ENCODE measurements around the gene ZNF521.
A peak's percentile ranks its signal among the peaks of the same experiment; 100 is the strongest.

The ZNF521 gene

DNA sequence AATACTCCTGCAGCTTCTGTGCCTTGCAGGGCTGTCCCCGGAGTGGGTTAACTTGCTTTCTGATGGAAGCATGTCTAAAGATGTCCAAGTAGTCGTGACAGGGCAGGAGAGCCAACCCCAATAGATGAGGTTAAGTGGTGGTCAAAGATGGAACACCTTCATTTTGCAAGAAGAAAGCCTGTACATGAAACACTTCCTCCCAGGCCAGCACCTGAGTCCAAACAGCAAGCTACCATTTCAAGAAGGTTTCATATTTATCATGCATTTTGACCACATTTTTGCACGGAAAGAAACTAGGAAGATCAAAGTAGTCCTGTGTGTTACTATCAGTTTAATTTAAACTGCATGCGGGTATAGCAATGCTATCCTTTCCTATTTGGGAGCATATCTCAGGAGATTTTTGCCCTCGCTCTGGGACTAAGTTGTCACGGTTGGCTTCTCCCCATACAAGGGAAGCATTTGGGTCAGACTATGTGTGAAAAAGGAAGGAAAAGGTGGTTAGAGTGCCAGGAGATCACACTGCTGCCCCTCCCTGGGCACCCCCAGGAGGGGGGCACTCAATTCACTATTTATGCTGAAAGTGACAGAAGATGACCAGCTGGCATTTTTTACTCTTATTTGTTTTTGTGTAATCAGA is 187.6 kb downstream of the ZNF521 start:
- no peak for DNase-seq

- no peak for DNase-seq
Measured at GRCh38 chr18:25153426-25153825, 198.5 kb downstream of the ZNF521 start.

- no peak for DNase-seq
Measured at GRCh38 chr18:25147877-25148488, 204.0 kb downstream of the ZNF521 start.

GRCh38 chr18:25146512-25146910 is 205.5 kb downstream of the ZNF521 start:
- no peak for DNase-seq

- DNase-seq: no peak
Measured at GRCh38 chr18:25145731-25146511, 206.0 kb downstream of the ZNF521 start.

DNA sequence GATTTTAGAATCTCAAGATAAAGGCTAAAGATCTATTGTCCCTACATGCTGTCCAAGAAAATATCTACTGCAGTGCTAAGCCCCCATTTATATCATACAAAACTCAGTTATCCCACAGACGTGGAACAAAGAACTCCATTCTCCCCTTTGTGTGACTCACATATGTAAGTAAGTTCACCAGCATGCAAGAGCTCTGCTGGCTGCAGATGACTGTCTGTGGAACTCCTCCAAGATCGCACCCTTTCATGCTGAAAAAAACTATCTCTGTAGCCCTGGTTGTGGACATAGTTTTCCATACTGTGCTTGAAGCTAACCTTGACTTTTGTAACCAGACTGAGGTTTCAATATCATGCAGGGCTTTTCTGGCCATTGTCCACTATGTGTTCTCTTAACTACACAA is 207.1 kb downstream of the ZNF521 start:
- DNase-seq: peak; percentile 60

- DNase-seq: no peak
Measured at GRCh38 chr18:25141886-25142285, 210.1 kb downstream of the ZNF521 start.

DNA sequence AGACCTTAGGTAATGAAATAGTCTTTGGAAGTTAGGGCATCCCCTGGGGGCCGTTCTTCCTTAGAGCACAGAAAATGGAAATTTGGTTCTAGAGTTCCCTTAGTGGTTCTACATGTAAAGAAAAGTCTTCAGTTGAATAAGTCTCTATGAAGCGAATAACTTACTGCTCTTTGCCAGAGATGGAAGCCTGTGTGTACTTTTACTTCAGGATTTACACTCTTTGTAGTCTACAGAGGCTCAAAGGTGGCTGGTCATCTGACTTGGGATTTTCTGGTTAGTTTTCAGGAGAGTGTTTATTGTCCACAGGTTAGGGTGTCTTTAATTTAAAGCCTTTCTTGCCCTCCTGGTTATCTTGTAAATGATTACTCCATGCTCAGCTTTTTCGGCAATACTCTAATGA is 210.6 kb downstream of the ZNF521 start:
- DNase-seq: no peak

DNA sequence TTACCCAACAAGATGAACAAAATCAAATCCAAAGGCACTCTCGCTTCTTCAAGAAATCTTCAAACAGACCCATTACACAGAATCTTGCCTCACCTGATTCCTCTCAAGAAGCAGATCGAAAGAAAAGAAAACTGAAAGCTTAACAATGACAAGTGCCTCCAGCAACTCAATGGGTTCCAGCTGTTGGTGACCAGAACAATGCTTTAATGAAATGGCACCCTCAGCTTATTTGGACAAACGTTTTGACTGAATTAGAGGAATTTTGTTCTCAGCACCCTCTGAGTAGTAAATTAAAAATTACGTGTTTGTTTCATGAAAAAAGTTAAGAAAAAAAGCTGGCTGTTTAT is 211.0 kb downstream of the ZNF521 start:
- no peak for DNase-seq

- no peak for DNase-seq
Measured at GRCh38 chr18:25140124-25140961, 211.6 kb downstream of the ZNF521 start.

- no peak for DNase-seq
Measured at GRCh38 chr18:25137197-25137472, 214.8 kb downstream of the ZNF521 start.

DNA sequence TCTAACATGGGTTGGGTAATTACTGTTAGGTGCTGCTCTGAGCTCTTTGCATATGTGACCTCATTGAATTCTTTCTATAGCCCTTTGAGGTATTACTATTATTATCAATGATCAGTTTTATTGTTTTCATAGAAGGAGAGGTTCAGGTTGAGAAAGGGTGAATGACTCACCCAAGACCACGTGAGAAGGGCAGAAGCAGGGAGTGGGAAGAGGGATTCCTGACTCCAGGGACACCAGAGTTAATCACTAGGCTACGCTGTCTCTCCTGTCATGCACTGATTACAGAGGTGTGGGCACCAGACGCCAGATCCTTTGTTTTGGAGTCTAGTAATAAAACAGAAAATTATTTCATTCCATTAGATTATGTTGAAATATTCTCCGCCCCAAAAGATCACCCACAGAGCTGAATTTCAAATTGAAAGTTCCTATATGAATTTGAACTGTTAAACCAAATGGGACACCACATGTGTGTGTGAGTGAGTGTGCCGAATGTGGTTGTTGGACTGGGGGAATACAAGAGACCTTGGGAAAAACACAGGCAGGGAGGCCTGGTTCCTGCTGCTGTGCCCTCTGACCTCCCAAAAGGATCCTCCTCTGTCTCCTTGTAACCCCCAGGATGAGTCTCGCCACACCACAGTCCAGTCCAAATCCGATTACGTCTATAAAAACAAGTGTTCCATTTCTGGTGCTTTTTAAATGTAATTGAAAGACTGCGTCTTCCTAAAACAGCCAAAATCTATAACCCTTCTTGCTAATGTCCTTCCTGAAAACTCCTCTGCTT is 215.4 kb downstream of the ZNF521 start:
- no peak for DNase-seq

DNA sequence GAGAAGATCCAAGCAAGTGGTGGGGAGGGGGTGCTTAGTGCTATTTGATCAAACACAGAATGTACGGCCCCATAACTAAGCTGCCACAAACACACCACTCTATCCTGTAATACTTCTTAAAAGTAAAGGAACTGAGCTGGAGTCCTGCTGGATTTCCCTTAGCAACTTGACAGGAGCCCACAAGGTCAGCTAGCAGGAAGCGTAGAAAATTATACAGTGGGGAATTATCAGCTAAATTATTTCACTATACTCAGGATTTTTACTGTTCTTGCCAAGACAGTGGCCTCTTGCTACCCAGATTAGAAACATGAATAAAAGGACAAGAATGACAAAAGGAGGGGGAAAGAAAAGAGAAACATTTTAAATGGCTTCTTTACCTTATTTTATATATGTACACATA is 217.1 kb downstream of the ZNF521 start:
- no peak for DNase-seq

DNA sequence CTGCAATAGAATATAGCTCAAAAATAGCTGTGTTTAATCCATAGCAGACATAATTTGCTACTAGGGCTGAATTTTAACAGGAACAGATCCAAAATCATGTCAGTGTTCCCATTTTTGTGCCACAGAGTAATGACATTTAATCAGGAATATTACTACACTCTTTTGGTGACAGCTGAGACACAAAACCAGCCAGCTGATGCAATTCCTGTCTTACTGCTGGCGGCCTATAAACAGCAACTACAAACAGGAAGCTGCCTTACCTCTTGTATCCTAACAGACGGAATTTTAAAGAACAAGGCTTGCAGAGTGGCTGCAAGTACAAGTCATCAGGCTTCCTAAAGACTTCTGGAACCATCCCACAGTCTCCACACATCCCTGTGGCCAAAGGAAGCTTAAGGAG is 218.1 kb downstream of the ZNF521 start:
- no peak for DNase-seq

DNA sequence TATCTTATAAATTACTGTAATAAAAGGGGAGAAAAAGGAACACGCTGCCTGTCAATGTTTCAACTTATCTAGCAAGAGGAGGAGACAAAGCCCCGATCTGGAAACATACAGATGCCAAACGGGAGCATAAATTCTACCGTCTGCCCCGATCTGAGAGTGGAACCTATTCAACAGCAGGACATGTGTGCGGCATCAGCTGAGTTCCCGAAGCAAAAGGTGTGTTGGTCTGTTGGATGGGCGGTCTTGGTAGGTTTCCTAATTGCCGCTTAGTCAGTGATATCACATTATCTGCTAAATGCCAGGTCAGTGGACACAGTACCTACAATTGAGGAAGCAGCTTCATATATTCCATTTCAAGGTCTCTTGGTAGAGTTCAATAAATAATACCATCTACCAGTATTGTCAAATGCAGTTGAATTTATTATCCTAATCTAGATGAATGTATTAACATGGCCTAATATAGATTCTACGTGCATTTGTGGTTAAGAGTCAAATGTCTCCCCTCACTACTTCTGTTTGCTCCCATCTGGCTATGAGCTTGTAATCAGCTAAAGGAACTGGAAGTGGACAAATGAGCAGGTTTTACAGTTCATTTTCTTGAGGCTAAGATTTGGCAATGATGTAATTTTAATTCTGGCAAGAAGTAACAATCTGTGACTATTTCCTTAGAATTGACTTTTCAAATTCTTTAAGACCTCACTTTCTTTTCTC is 219.0 kb downstream of the ZNF521 start:
- no peak for DNase-seq

- no peak for DNase-seq
Measured at GRCh38 chr18:25126751-25127150, 225.2 kb downstream of the ZNF521 start.

DNA sequence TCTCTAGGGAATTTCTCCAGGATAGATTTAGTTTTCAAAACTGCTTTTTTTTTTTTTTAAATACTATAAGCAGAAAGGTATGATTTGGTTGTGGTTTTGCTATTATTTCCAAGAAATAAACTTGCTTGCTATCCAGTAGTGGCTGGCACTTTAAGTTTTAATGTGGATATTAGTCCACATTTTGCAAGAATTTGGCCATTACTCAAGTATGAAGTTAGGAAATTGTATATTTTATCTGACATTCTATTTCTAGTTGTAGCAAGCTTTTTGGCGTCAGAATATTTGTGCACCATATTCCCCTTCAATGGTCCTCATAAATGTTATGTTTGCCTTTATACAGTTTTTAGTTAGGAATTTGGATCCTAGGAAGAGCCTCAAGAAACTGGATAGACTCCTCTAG is 226.3 kb downstream of the ZNF521 start:
- DNase-seq: no peak

- DNase-seq: no peak
Measured at GRCh38 chr18:25123438-25124232, 228.3 kb downstream of the ZNF521 start.

DNA sequence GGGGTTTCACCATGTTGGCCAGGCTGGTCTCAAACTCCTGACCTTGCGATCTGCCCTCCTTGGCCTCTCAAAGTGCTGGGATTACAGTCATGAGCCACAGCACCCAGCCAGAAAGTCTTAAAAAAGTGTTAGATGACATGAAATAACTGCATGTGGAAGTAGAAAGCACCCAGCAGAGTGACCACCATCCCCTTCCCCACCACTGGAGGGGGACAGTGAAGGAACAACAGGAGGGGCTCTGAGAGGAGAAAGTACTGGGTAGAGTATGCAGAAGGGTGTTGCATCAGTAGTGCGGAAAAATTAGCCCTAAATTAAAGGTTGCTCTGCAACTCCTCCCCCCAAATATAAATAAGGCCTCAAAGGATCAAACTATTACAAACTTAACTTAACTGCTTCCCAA is 230.5 kb downstream of the ZNF521 start:
- no peak for DNase-seq

DNA sequence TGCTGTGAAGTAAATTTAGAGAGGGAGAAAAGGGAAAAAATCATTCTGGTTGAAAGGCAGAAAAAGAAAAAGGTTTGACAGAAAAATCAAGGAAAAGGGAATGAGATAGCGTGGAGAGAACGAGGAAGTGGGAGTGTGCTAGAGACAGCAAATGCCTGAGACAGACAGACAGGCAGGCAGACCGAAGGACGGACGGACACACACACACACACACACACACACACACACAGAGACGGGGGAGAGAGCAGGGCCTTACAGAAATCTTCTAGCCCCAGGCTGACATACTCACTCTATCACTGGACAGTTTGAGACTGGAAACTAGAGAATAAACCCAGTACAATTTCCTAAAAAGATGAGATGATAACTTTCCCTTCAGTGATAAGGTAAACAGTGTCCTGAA is 238.4 kb downstream of the ZNF521 start:
- no peak for DNase-seq

- DNase-seq: no peak
Measured at GRCh38 chr18:25112821-25113434, 239.0 kb downstream of the ZNF521 start.
